IMR-90 (cell line): ENCODE data around the gene LYZL1. TPM values are rescaled to one million over a fixed set of nuclear protein-coding genes. Genes with fewer than 3 reads are reported as not detected.
"Not testable (repeated sequence)": the region's sequence is repeated elsewhere in the genome, so short reads cannot be mapped to it uniquely, and the experiment has no call there.

Experiments
- ATAC-seq: fragments of 200-7000 bp; cut with Tn5 transposase; 2 replicates; pipeline ENCODE4 v1.9.1; 2020; ENCODE audit warnings: low read depth, mild to moderate bottlenecking, moderate library complexity
- BruUV-seq: library from RNA; stranded (reverse); fragments of 400-500 nt; replicated peaks from 2 replicates; lab custom pipeline; 2021; lab: Mats Ljungman, UMichigan
- CTCF ChIA-PET: fragments of 300-600 bp; formaldehyde crosslinking; extraction: SDS; loops from one replicate; lab custom pipeline; 2021; ENCODE audit warnings: antibody characterized with exemption; lab: Yijun Ruan, JAX
- POLR2A ChIA-PET: fragments of 300-600 bp; sonication (Branson Sonifier 250); formaldehyde crosslinking; loops from one replicate; lab custom pipeline; 2022; ENCODE audit warnings: antibody characterized with exemption; ENCODE audit not compliant: unreplicated experiment; lab: Charles Lee
- DNase-seq: peaks from one replicate; pipeline ENCODE4 v3.0.0; 2013
- H2AFZ ChIP-seq: replicated peaks from 2 replicates; pipeline ENCODE3; 2013; ENCODE audit warnings: low read length, mild to moderate bottlenecking; ENCODE audit not compliant: poor library complexity
- H2AK5ac ChIP-seq: 2 replicates; pipeline ENCODE4 v1.6.1; 2013; ENCODE audit warnings: low read depth, low read length, inconsistent platforms
- H2AK9ac ChIP-seq: replicated peaks from 2 replicates; pipeline ENCODE3; 2013; ENCODE audit warnings: mild to moderate bottlenecking, low read depth, low read length, moderate library complexity; ENCODE audit not compliant: poor library complexity
- H2BK120ac ChIP-seq: 2 replicates; pipeline ENCODE4 v1.6.1; 2013; ENCODE audit warnings: low read depth, low read length, inconsistent platforms
- H2BK15ac ChIP-seq: 3 replicates; pipeline ENCODE4 v1.6.1; 2013; ENCODE audit warnings: low read depth, low read length, inconsistent platforms
- H2BK20ac ChIP-seq: 2 replicates; pipeline ENCODE4 v1.6.1; 2013; ENCODE audit warnings: low read depth, mild to moderate bottlenecking, inconsistent platforms, low read length, moderate library complexity
- H2BK5ac ChIP-seq: 2 replicates; pipeline ENCODE4 v1.6.1; 2013; ENCODE audit warnings: mild to moderate bottlenecking, low read depth, low read length, inconsistent platforms; ENCODE audit not compliant: poor library complexity, severe bottlenecking
- H3K14ac ChIP-seq: replicated peaks from 2 replicates; pipeline ENCODE4 v1.6.1; 2013; ENCODE audit warnings: low read depth, low read length, inconsistent platforms
- H3K18ac ChIP-seq: 2 replicates; pipeline ENCODE4 v1.6.1; 2013; ENCODE audit warnings: low read depth, low read length, control low read depth
- H3K23ac ChIP-seq: 2 replicates; pipeline ENCODE4 v1.6.1; 2013; ENCODE audit warnings: low read depth, low read length, inconsistent platforms
- H3K27ac ChIP-seq: 2 replicates; pipeline ENCODE4 v1.5.1; 2013; ENCODE audit warnings: mild to moderate bottlenecking, control low read depth, low read length; ENCODE audit not compliant: insufficient read depth
- H3K27me3 ChIP-seq: 2 replicates; pipeline ENCODE4 v1.6.1; 2013; ENCODE audit warnings: low read length; ENCODE audit not compliant: control insufficient read depth, insufficient read depth
- H3K36me3 ChIP-seq: 2 replicates; pipeline ENCODE4 v1.6.1; 2013; ENCODE audit warnings: low read length, mixed read lengths; ENCODE audit not compliant: control insufficient read depth, insufficient read depth
- H3K4ac ChIP-seq: 2 replicates; pipeline ENCODE4 v1.6.1; 2013; ENCODE audit warnings: low read depth, low read length, inconsistent platforms
- H3K4me1 ChIP-seq: 2 replicates; pipeline ENCODE4 v1.6.1; 2013; ENCODE audit warnings: low read length, mixed read lengths; ENCODE audit not compliant: control insufficient read depth, insufficient read depth
- H3K4me2 ChIP-seq: 2 replicates; pipeline ENCODE4 v1.6.1; 2013; ENCODE audit warnings: low read depth, mild to moderate bottlenecking, control low read depth, low read length, moderate library complexity
- H3K4me3 ChIP-seq: 2 replicates; pipeline ENCODE4 v1.5.1; 2013; ENCODE audit warnings: low read depth, mild to moderate bottlenecking, control low read depth, low read length, moderate library complexity; ENCODE audit not compliant: insufficient read depth
- H3K56ac ChIP-seq: 2 replicates; pipeline ENCODE4 v1.6.1; 2013; ENCODE audit warnings: low read length, inconsistent platforms; ENCODE audit not compliant: insufficient read depth; ENCODE audit errors: extremely low read depth
- H3K79me1 ChIP-seq, 2 experiments: 2 replicates each; pipeline ENCODE4 v1.6.1; 2013; ENCODE audit warnings: low read length in 2 of 2, inconsistent platforms in 1 of 2, low read depth in 1 of 2
- H3K9ac ChIP-seq: 2 replicates; pipeline ENCODE4 v1.6.1; 2013; ENCODE audit warnings: low read depth, low read length, control low read depth
- H3K9me1 ChIP-seq: 2 replicates; pipeline ENCODE4 v1.6.1; 2013; ENCODE audit warnings: low read length, inconsistent platforms; ENCODE audit not compliant: insufficient read depth
- H3K9me3 ChIP-seq: 2 replicates; pipeline ENCODE4 v1.6.1; 2013; ENCODE audit warnings: low read length; ENCODE audit not compliant: control insufficient read depth, insufficient read depth
- H4K20me1 ChIP-seq: 2 replicates; pipeline ENCODE4 v1.6.1; 2013; ENCODE audit warnings: low read length, inconsistent platforms; ENCODE audit not compliant: insufficient read depth
- H4K5ac ChIP-seq: 2 replicates; pipeline ENCODE4 v1.6.1; 2013; ENCODE audit warnings: mild to moderate bottlenecking, low read depth, low read length, control low read depth
- H4K8ac ChIP-seq, 2 experiments: 2 replicates each; pipeline ENCODE4 v1.6.1; 2013; ENCODE audit warnings: low read depth in 2 of 2, low read length in 2 of 2, control low read depth in 1 of 2, inconsistent platforms in 1 of 2
- H4K91ac ChIP-seq: 2 replicates; pipeline ENCODE4 v1.6.1; 2013; ENCODE audit warnings: low read depth, low read length, inconsistent platforms; ENCODE audit not compliant: insufficient read depth
- WGBS, 2 experiments: methylation state at CpG; one replicate each; pipeline versions ENCODE4 v1.1.5 to v1.1.7; 2013; ENCODE audit warnings: missing lambda C conversion rate in 2 of 2; ENCODE audit not compliant: insufficient read length in 1 of 2; ENCODE audit errors: extremely low coverage in 2 of 2; 5-methylcytosine and 5-hydroxymethylcytosine counted together
- dilution Hi-C: fragments of 300-500 bp; cut with HindIII; formaldehyde crosslinking; loops from one replicate; pipeline ENCODE4 v1.14.3; 2018; ENCODE audit warnings: low sequenced_read_pairs; ENCODE audit not compliant: unreplicated experiment
- in situ Hi-C: fragments of 300-500 bp; cut with MboI; formaldehyde crosslinking; loops from 3 replicates; pipeline ENCODE4 v1.14.3; 2019; ENCODE audit warnings: low sequenced_read_pairs, inconsistent platforms, mixed read lengths
- intact Hi-C: fragments of 100-400 bp; cut with micrococcal nuclease; formaldehyde crosslinking; loops from 2 replicates; pipeline ENCODE4 v1.10.0; 2022
- polyA plus RNA-seq, 3 experiments: library from polyadenylated mRNA; depleted of rRNA; stranded (reverse); fragments of >200 nt; gene quantifications; 2 replicates each; pipeline ENCODE4 v1.2.3, GENCODE V29; 2012; ENCODE audit warnings: low replicate concordance in 1 of 3
- total RNA-seq: library from RNA; depleted of rRNA; stranded (reverse); fragments of >200 nt; gene quantifications from 2 replicates; pipeline ENCODE4 v1.2.3, GENCODE V29; 2012

Gene LYZL1
- total and polyA plus RNA-seq, 2 of the 4 experiments (the other 2 are of a cell fraction), result not detected

- peak overlapping the region; percentile 17; the same call in 1 of the 2 replicates for H3K27ac ChIP-seq
Measured at GRCh38 chr10:29318141-29319071, 29.5 kb downstream of the LYZL1 start.

More at GRCh38 chr10:29318141-29319071, 29.5 kb downstream of the LYZL1 start:
- peak overlapping the region; percentile 42; the same call in 1 of the 2 replicates for H3K4me2 ChIP-seq
- H3K14ac ChIP-seq, H3K56ac ChIP-seq, POLR2A ChIA-PET, H2AK9ac ChIP-seq, H3K9ac ChIP-seq, H3K9me3 ChIP-seq, H3K79me1 ChIP-seq, H3K4me1 ChIP-seq, intact Hi-C loops, H2BK120ac ChIP-seq, H3K23ac ChIP-seq, H4K20me1 ChIP-seq, dilution Hi-C loops, H2AK5ac ChIP-seq, H2BK20ac ChIP-seq, H3K18ac ChIP-seq, CTCF ChIA-PET, H3K4me3 ChIP-seq, H3K4ac ChIP-seq, H4K8ac ChIP-seq, H4K91ac ChIP-seq, BruUV-seq, H4K5ac ChIP-seq, H3K9me1 ChIP-seq, H2BK5ac ChIP-seq, H2AFZ ChIP-seq, H2BK15ac ChIP-seq, in situ Hi-C loops, H3K36me3 ChIP-seq: not testable (repeated sequence)
- DNase-seq (peak; percentile 25), ATAC-seq (peak; percentile 81)
- WGBS, 2 experiments, result 37% methylated on average over 2 of the region's 22 CpGs; no CpG with 5 or more reads in 1 of the 2 experiments
- peaks cover 29% of the 10 kb centered on the region for H3K27me3 ChIP-seq
